GM12865 (cell line): Measurements from ENCODE around the gene C19orf73.

ENCODE experiments used
- DNase-seq: peaks from one replicate; pipeline ENCODE4 v3.0.0; 2010; ENCODE audit warnings: low read depth
- H3K4me3 ChIP-seq: 2 replicates; pipeline ENCODE4 v1.5.1; 2011; ENCODE audit warnings: mild to moderate bottlenecking, low read depth, low read length, control low read depth
- TF ChIP-seq, protein P1 (sequence below): IDR thresholded peaks from 2 replicates; pipeline ENCODE4 v1.5.1; 2011; ENCODE audit warnings: low read length, control low read depth, low read depth, inconsistent platforms; ENCODE audit not compliant: insufficient read depth; ENCODE audit errors: missing control alignments

Gene C19orf73

DNA sequence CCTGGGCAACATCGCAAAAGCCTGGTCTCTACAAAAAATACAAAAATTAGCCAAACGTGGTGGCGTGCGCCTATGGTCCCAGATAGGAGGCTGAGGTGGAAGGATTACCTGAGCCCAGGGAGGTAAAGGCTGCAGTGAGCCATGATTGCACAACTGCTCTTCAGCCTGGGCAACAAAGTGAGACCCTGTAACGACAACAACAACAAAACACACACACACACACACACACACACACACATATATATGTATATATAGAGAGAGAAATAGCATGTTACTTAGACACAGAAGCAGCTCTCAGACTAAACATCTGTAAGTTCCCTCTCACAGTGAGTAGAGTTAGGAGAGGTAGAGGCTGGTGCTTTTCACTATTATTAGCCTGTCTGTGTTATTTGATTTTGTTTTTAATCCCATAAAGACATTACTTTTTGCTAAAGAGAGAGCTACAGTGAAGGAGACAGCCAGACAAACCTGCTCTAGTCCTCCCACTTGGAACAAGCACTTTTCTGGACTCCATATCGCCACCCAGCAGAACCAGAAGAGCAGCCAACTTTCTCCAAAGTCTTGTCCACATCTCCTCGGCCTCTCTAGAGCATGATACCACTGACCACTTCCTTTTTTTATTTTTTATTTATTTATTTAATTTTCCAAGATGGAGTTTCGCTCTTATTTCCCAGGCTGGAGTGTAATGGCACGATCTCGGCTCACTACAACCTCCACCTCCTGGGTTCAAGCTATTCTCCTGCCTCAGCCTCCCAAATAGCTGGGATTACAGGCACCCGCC, 7.5 kb downstream of the C19orf73 start:
- no peak overlapping the region for H3K4me3 ChIP-seq
- DNase-seq = no peak
- TF ChIP-seq, protein P1, sequence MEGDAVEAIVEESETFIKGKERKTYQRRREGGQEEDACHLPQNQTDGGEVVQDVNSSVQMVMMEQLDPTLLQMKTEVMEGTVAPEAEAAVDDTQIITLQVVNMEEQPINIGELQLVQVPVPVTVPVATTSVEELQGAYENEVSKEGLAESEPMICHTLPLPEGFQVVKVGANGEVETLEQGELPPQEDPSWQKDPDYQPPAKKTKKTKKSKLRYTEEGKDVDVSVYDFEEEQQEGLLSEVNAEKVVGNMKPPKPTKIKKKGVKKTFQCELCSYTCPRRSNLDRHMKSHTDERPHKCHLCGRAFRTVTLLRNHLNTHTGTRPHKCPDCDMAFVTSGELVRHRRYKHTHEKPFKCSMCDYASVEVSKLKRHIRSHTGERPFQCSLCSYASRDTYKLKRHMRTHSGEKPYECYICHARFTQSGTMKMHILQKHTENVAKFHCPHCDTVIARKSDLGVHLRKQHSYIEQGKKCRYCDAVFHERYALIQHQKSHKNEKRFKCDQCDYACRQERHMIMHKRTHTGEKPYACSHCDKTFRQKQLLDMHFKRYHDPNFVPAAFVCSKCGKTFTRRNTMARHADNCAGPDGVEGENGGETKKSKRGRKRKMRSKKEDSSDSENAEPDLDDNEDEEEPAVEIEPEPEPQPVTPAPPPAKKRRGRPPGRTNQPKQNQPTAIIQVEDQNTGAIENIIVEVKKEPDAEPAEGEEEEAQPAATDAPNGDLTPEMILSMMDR = no peak

GRCh38 chr19:49110567-49110966, 8.4 kb downstream of the C19orf73 start:
- TF ChIP-seq, protein P1 = no peak
- no peak overlapping the region for H3K4me3 ChIP-seq
- no peak for DNase-seq

DNA sequence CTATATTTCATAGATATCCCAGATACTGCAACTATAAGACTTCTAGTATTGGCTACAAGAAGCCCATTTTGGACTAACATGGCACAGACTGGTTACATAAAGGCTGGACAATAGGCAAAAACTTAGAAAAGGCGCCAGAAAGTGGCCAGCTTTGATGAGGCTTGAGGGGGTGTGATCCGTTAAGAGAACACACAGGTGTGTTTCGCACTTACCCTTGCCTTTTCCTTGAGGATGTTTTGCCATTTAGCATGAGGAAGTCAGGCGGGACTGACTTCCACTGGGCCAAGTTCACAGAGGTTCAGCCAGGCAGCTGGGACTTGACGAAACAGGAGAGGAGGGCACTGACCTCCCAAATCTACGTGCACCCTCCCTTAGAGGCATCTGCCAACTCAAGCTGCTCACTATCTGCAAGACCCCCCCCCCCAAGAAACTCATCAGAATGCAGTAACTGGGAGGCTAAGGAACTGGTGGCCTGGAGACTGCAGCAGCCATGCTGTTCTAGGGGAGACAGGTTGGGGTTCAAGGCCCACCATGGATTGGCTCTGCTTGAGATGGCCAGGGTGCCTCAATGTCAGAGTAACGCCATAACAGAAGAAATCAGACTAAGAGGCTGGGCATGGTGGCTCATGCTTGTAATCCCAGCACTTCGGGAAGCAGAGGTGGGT, 9.2 kb downstream of the C19orf73 start:
- DNase-seq = no peak
- TF ChIP-seq, protein P1 = no peak
- H3K4me3 ChIP-seq = no peak overlapping the region

- TF ChIP-seq, protein P1 = no peak
- no peak overlapping the region for H3K4me3 ChIP-seq
- DNase-seq = no peak
Measured at GRCh38 chr19:49109051-49109450, 9.9 kb downstream of the C19orf73 start.

GRCh38 chr19:49107625-49108459, 11.1 kb downstream of the C19orf73 start:
- TF ChIP-seq, protein P1 = no peak
- no peak overlapping the region for H3K4me3 ChIP-seq
- DNase-seq = no peak

- TF ChIP-seq, protein P1 = peak; percentile 83
- DNase-seq = peak; percentile 69
- H3K4me3 ChIP-seq = no peak overlapping the region
Measured at GRCh38 chr19:49106648-49107135, 12.3 kb downstream of the C19orf73 start.
